ENCODE data around the gene SH3GL3. TPM values are rescaled to one million over a fixed set of nuclear protein-coding genes. Genes with fewer than 3 reads are reported as not detected.
A peak's percentile ranks its signal among the peaks of the same experiment; 100 is the strongest.

Gene SH3GL3
- total and polyA plus RNA-seq, 5 donors, result 0.88 to 4.1 (median 2.0) TPM

DNA sequence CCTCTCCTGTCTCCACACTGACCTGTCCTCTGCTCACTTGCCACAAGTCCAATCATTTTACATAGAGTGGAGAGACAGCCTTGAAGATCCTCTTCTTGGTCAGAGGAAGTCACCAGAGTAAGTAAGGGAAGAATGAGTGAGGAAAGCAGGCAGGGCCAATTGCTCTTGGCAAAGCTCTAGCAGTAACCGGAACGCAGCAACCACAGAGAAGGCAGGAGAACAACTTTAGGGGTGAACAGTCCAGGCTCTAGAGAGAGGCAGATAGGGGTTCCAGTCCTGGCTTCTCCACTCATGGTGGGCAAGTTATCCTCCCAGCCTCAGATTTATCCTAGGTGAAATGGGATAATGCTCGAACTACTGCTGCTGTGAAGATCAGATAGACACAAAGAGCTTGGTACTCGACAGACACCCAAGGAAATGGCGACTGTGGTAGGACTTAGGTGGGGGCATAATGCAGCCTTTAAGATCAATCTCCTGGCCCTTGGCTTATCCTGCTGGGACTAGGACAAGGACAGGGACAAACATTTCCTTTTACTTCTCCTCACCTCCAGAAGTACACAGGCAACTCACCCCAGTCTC, 205.6 kb downstream of the SH3GL3 start:
- 76% methylated on average over 5 of the region's 5 CpGs for WGBS
- peak in 1 of 3 donors; percentile 61 for DNase-seq
- Histone ChIP-seq H3K27me3 (ENCODE audit: control insufficient read depth, insufficient read depth) (no peaks in the 10 kb centered on the region), H3K27ac (ENCODE audit: low read length) (peak overlapping the region; percentile 50), H3K9me3 (ENCODE audit: control insufficient read depth, low read length) (no peaks in the 10 kb centered on the region), H3K4me3 (ENCODE audit: low read length) (no peak overlapping the region), H3K4me1 (ENCODE audit: control insufficient read depth, insufficient read depth, low read length) (peaks cover 8% of the 10 kb centered on the region)
- ATAC-seq, result peak in 1 of 2 donors; percentile 8
- intact Hi-C loops (cut with DNase I), result loop anchor here in 3 of 4 donors (5.0 to 10.0 kb wide), 4 partner anchors 78 to 190 kb away; no protein-coding TSS in a partner anchor

DNA sequence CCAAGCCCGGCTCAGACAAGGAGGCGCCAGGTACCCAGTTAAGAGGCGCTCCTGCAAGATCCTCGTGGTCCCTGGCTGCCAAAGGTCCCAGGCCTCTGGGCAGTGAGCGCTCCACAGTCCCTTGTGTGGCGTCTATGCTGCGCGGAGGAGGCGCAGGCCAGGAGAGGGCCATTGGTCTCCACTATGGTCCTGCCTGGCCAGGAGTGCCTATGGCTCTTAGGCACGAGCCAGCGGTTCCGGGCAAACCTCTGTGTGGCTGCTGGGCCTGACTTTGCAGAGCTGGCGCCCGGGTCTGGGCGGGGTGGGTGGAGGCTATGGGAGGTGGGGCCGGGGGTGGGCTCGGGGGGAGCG, 206.1 kb downstream of the SH3GL3 start:
- 27% methylated on average over 18 of the region's 18 CpGs for WGBS
- intact Hi-C loops (cut with DNase I), result loop anchor here in 3 of 4 donors (5.0 to 10.0 kb wide), 4 partner anchors 78 to 189 kb away; no protein-coding TSS in a partner anchor
- no peak for DNase-seq
- Histone ChIP-seq H3K27ac (ENCODE audit: low read length) (peak overlapping the region; percentile 50), H3K27me3 (ENCODE audit: control insufficient read depth, insufficient read depth) (no peaks in the 10 kb centered on the region), H3K4me1 (ENCODE audit: control insufficient read depth, insufficient read depth, low read length) (peaks cover 12% of the 10 kb centered on the region), H3K4me3 (ENCODE audit: low read length) (peak overlapping the region; percentile 64), H3K9me3 (ENCODE audit: control insufficient read depth, low read length) (no peaks in the 10 kb centered on the region)
- ATAC-seq, result no peak

DNA sequence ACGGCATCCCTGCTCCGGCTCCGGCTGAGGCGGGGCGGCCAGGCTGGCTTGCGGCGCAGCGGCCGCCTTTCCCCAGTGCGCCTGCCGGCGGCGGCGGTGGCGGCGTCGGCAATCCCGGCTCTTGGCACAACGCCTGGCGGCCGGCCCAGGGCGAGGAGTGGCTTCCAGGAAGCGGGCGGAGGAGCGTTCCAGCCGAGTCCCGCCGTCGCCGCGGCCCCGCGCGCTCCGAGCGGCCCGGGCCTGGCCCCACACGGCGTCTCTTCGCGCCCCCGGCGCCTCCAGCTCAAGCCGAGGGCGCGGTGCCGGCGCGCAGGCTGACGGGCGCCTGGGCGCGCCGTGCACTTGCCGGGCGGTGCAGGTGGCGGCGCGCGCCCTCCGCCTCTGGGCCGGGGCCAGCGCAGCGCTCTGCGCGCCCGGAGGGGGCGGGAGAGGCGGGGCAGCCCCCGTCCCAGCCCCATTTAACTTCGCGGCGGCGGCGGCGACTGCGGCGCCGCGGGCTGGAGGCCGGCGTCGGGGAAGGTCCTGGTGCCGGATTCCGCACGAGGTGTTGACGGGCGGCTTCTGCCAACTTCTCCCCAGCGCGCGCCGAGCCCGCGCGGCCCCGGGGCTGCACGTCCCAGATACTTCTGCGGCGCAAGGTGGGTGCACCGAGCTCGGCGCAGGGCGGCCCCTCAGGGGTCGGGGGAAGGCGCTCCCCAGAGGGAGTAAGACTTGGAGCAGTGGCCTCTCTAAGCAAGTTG, 206.7 kb downstream of the SH3GL3 start, which contains the start of gene ADAMTSL3:
TSS of gene ADAMTSL3 (plus strand) at position 485 of the 740 bp plus-strand sequence. CDS start 1,639 bp downstream, outside the sequence.
- under 1% methylated on average over 105 of the region's 105 CpGs for WGBS
- intact Hi-C loops (cut with DNase I), result loop anchor here in 3 of 4 donors (5.0 to 10.0 kb wide), 4 partner anchors 79 to 188 kb away; no protein-coding TSS in a partner anchor
- H3K4me1 ChIP-seq (ENCODE audit: control insufficient read depth, insufficient read depth, low read length), result peaks cover 14% of the 10 kb centered on the region

DNA sequence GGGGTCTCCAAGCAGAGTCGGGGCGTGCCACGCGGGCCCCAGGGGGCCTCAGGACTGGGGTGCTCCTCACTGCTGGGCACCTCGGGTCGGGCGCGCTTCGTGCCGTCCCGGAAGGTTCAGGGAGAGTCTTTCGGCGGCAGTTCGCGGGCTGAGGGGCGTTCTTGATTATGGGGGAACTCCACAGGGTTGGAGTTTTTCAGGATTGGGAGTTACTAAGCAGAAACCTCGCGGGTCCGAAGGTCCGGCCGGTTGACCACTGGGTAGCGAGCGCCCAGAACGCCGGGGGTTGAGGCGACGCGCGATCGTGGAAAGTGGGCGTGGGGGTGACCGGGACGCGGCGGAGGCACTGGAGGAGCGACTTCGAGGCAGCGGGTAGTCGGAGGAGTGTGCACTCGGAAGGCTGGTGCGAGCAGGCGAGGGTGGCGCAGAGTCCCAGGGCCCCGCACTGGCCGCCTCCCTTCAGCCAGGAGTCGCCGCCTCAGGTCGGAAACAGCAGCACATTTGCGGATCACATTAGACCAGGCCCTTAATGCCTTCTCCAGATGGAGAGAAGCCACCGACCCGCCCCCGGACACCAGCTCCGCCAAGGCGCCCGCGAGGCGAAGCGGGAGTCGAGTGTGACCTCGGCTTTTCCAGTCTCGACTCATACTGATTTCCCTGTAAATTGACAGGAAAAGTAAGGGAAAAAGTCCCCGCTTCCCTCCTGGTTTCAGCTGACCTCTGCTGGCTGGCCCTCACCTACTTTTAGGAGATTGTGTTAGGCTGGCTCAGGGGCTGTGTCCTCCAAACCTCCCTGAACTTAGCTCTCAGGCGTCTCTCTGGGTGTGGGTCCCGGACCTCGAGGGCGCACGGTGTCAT, 207.5 kb downstream of the SH3GL3 start:
- WGBS, result 5% methylated on average over 67 of the region's 67 CpGs
- Histone ChIP-seq H3K9me3 (ENCODE audit: control insufficient read depth, low read length) (no peaks in the 10 kb centered on the region), H3K4me3 (ENCODE audit: low read length) (peak overlapping the region; percentile 64), H3K27me3 (ENCODE audit: control insufficient read depth, insufficient read depth) (no peaks in the 10 kb centered on the region), H3K4me1 (ENCODE audit: control insufficient read depth, insufficient read depth, low read length) (peaks cover 16% of the 10 kb centered on the region), H3K27ac (ENCODE audit: low read length) (peak overlapping the region; percentile 84)
- intact Hi-C loops (cut with DNase I), result loop anchor here in 3 of 4 donors (5.0 to 10.0 kb wide), 4 partner anchors 80 to 188 kb away; no protein-coding TSS in a partner anchor
- DNase-seq, result peak; percentile 64 to 88 (median 87)
- ATAC-seq, result peak; percentile 42 to 60

More for the DNA sequence above, 206.7 kb downstream of the SH3GL3 start, which contains the start of gene ADAMTSL3:
- DNase-seq, result peak; percentile 91 to 96 (median 96)
- H3K27ac ChIP-seq (ENCODE audit: low read length), result peak within 1 kb of the TSS; percentile 84
- H3K4me3 ChIP-seq (ENCODE audit: low read length), result peak within 1 kb of the TSS; percentile 64
- no peaks in the 10 kb centered on the region for H3K9me3 ChIP-seq (ENCODE audit: control insufficient read depth, low read length)
- no peaks in the 10 kb centered on the region for H3K27me3 ChIP-seq (ENCODE audit: control insufficient read depth, insufficient read depth)
- ATAC-seq, result peak; percentile 75 to 79

DNA sequence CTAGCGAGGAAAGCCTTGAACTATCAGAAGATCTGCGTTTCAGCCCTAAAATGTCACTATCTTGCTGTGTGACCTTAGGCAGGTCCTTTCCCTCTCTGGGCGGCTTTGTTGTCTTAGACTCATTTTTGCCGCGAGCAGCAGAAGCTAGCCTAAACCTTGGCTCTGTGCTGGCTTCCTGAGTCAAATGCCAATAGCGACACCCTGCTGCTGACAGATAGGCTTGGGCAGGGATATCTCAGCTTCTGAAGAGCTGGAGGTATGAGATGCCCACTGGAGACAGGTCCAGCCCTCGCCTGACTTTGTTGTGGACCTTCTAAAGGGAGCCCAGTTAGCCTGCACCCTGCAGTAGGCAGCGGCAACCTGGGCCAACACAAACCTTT, 208.1 kb downstream of the SH3GL3 start:
- ATAC-seq (peak in 1 of 2 donors; percentile 1), DNase-seq (peak; percentile 32 to 67 (median 52))
- intact Hi-C loops (cut with DNase I), result loop anchor here in 2 of 4 donors (5.0 to 10.0 kb wide), 3 partner anchors 80 to 92 kb away; no protein-coding TSS in a partner anchor

DNA sequence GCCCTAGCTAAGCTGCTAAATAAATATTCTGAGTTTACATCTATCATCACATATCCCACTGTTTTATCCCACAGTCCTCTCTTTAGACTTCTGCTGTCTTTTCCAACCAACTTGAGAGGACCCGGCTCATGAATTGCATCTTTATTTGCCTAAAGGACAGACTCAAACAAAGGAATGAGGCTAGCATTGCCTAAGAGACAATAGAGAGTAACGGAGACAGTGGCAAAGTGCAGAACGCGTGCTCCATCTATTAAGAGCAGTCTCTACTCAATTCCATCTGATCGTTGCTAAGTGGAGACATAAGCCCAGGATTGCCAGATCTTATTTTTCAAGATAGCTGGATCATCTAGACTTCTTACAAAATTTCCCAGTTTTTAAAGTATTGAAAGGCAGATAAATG, 209.1 kb downstream of the SH3GL3 start:
- ATAC-seq (no peak), DNase-seq (no peak)
- Histone ChIP-seq H3K27me3 (ENCODE audit: control insufficient read depth, insufficient read depth) (no peaks in the 10 kb centered on the region), H3K27ac (ENCODE audit: low read length) (no peak overlapping the region), H3K4me1 (ENCODE audit: control insufficient read depth, insufficient read depth, low read length) (peaks cover 16% of the 10 kb centered on the region), H3K9me3 (ENCODE audit: control insufficient read depth, low read length) (no peaks in the 10 kb centered on the region), H3K4me3 (ENCODE audit: low read length) (no peak overlapping the region)
- 66% methylated on average over 5 of the region's 5 CpGs for WGBS
- intact Hi-C loops (cut with DNase I), result loop anchor here in 2 of 4 donors (5.0 to 10.0 kb wide), 3 partner anchors 81 to 91 kb away; no protein-coding TSS in a partner anchor

More for the DNA sequence above, 208.1 kb downstream of the SH3GL3 start:
- peak overlapping the region; percentile 84 for H3K27ac ChIP-seq (ENCODE audit: low read length)
- 49% methylated on average over 8 of the region's 8 CpGs for WGBS
- peaks cover 16% of the 10 kb centered on the region for H3K4me1 ChIP-seq (ENCODE audit: control insufficient read depth, insufficient read depth, low read length)
- H3K9me3 ChIP-seq (ENCODE audit: control insufficient read depth, low read length), result no peaks in the 10 kb centered on the region
- H3K4me3 ChIP-seq (ENCODE audit: low read length), result peak overlapping the region; percentile 64
- no peaks in the 10 kb centered on the region for H3K27me3 ChIP-seq (ENCODE audit: control insufficient read depth, insufficient read depth)

DNA sequence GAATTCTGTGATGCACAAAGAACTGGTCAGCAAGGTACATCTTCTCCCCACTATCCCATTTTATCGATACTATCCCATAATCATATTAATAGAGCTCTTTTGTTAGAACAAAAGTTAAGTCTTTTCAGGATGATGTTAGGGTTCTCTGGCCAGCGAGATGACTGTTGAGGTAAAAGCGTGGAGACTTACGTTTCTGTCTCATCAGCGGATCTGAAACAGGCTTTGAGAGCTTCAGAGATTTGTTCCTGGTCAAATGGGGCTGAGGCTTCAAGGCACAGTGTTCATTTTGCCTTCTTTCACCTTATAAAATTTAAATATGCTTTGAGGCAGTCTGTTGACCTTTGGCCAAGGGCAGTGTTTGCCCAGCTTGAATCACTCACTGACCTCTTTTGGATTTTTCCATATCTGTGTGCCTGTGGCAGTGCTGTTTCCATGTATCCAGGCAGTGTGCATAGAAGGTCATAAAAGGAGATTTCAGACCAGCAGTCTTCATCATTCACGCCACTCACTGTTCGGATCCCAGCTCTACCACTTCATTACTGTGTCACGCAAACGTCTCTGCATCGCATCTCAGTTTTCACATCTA, 209.9 kb downstream of the SH3GL3 start:
- H3K4me3 ChIP-seq (ENCODE audit: low read length), result no peak overlapping the region
- DNase-seq (no peak), ATAC-seq (no peak)
- no peaks in the 10 kb centered on the region for H3K9me3 ChIP-seq (ENCODE audit: control insufficient read depth, low read length)
- H3K27ac ChIP-seq (ENCODE audit: low read length), result no peak overlapping the region
- H3K4me1 ChIP-seq (ENCODE audit: control insufficient read depth, insufficient read depth, low read length), result peaks cover 16% of the 10 kb centered on the region
- intact Hi-C loops (cut with DNase I), result loop anchor here in 2 of 4 donors (5.0 to 10.0 kb wide), 3 partner anchors 82 to 90 kb away; no protein-coding TSS in a partner anchor
- 91% methylated on average over 10 of the region's 10 CpGs for WGBS
- H3K27me3 ChIP-seq (ENCODE audit: control insufficient read depth, insufficient read depth), result no peaks in the 10 kb centered on the region

DNA sequence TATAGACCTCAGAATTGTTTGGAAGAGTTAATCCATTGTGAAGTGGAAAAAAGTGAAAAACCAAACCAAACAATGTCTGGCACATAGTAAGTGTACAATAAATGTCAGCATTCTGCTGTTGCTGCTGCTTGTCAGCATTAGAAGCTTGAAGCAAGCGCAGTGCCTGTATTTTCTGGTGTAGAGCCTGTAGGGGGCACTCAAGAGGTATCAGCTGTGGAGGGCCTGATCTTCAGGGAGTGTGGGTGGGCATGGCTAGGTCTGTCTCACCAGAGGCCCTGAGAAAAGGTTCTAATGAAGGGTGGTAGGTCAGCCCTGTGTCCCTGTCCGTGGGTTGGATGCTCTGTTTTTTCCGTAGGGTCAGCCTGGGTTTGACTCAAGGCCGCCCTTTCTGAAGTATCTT, 210.4 kb downstream of the SH3GL3 start:
- DNase-seq (no peak), ATAC-seq (no peak)
- Histone ChIP-seq H3K27me3 (ENCODE audit: control insufficient read depth, insufficient read depth) (no peaks in the 10 kb centered on the region), H3K27ac (ENCODE audit: low read length) (peak overlapping the region; percentile 81), H3K4me1 (ENCODE audit: control insufficient read depth, insufficient read depth, low read length) (peaks cover 16% of the 10 kb centered on the region), H3K9me3 (ENCODE audit: control insufficient read depth, low read length) (no peaks in the 10 kb centered on the region), H3K4me3 (ENCODE audit: low read length) (no peak overlapping the region)
- WGBS, result 91% methylated on average over 4 of the region's 4 CpGs
- intact Hi-C loops (cut with DNase I), result loop anchor here in 2 of 4 donors (5.0 to 10.0 kb wide), 3 partner anchors 83 to 90 kb away; no protein-coding TSS in a partner anchor

DNA sequence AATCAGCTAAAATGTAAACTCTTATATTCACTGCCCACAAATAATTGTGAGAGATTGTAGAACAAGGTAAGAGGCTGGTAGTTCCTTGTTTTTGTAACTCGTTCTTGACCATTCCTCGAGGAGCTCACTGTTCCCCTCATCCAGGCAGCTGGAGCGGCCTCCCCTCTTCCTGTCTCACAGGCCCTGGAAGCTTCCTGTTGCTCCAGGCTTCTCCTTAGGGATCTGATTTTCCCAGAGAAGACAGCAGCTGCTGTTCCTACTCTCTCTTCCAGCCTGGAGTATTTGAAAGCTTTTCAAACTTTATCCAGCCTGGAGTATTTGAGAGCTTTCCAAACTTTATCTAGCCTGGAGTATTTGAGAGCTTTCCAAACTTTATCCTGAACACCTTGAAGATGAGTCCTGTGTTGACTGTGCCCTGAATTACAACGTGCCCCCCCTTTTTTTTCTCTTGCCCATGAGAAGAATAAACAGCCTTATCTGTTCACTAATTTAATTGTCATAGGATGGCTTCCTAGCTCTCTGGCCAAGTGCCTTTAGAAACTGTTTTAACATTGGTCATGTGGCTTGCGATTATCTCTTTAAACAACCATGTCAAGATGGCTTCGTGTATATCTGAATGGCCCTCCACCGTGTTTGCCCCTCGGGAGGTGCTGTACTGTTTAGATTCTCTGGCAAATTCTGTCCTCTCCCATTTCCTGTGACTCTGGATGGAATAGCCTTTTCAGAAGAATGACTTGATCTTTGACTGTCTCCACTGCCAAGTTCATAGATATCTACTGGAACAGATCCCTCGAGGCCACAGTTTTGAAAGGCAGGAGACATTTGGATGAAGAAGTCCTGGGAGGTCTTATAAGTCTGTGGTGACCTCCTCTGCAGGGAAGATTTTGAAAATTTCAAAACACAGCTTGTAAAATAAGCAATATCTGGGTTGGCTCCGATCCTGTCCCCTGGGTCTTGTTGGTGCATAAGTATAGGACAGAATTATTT, 211.6 kb downstream of the SH3GL3 start:
- H3K27me3 ChIP-seq (ENCODE audit: control insufficient read depth, insufficient read depth), result no peaks in the 10 kb centered on the region
- no peak overlapping the region for H3K4me3 ChIP-seq (ENCODE audit: low read length)
- ATAC-seq (peak; percentile 65 to 82), DNase-seq (peak; percentile 75 to 92 (median 76))
- 21% methylated on average over 10 of the region's 10 CpGs for WGBS
- intact Hi-C loops (cut with DNase I), result loop anchor here in 2 of 4 donors (5.0 to 10.0 kb wide), 3 partner anchors 84 to 89 kb away; no protein-coding TSS in a partner anchor
- H3K27ac ChIP-seq (ENCODE audit: low read length), result peak overlapping the region; percentile 81
- no peaks in the 10 kb centered on the region for H3K9me3 ChIP-seq (ENCODE audit: control insufficient read depth, low read length)
- peaks cover 16% of the 10 kb centered on the region for H3K4me1 ChIP-seq (ENCODE audit: control insufficient read depth, insufficient read depth, low read length)
